Left lung (tissue), 10 donors: ENCODE data around the gene SLC5A5. TPM values are rescaled to one million over a fixed set of nuclear protein-coding genes. Genes with fewer than 3 reads are reported as not detected.
A peak's percentile ranks its signal among the peaks of the same experiment; 100 is the strongest.

Experiments used
- ATAC-seq: fragments of 200-7000 bp; cut with Tn5 transposase; one replicate; pipeline ENCODE4 v1.9.1; 2020; ENCODE audit warnings: moderate library complexity
- DNase-seq, 4 donors: peaks; one replicate each; pipeline ENCODE4 v3.0.0-alpha.2; 2013 to 2020
- H3K27ac ChIP-seq, 2 donors: fragments of 200-600 bp; sonication (generic) in 1 of 2; one replicate each; pipeline versions ENCODE4 v1.5.0 to v1.8.0; 2020 to 2021
- H3K27me3 ChIP-seq, 2 donors: fragments of 200-600 bp; sonication (generic) in 1 of 2; one replicate each; pipeline versions ENCODE4 v1.5.0 to v1.8.0; 2020 to 2021
- H3K36me3 ChIP-seq, 2 donors: fragments of 200-600 bp; sonication (generic) in 1 of 2; one replicate each; pipeline versions ENCODE4 v1.5.0 to v1.8.0; 2020 to 2021
- H3K4me1 ChIP-seq, 2 donors: fragments of 200-600 bp; one replicate each; pipeline ENCODE4 v1.8.0; 2021
- H3K4me3 ChIP-seq, 2 donors: fragments of 200-600 bp; sonication (generic) in 1 of 2; one replicate each; pipeline versions ENCODE4 v1.5.0 to v1.8.0; 2020 to 2021; ENCODE audit warnings: mild to moderate bottlenecking in 1 of 2
- H3K9me3 ChIP-seq, 2 donors: fragments of 200-600 bp; sonication (generic) in 1 of 2; one replicate each; pipeline versions ENCODE4 v1.5.0 to v1.8.0; 2020 to 2021
- intact Hi-C, 2 donors: fragments of 100-400 bp; cut with DNase I; formaldehyde crosslinking; loops; one replicate each; pipeline versions ENCODE4 v1.11.2 to v1.14.2; 2022
- polyA plus RNA-seq, 6 donors: library from polyadenylated mRNA; unstranded; fragments of 120-200 nt; gene quantifications; one replicate each; pipeline ENCODE4 v1.2.1, GENCODE V29; 2013; ENCODE audit not compliant: insufficient read length in 6 of 6
- total RNA-seq, 2 donors: library from RNA; stranded (reverse); fragmentation: NEBNext Ultra II Directional; extraction: Animal tissue kit (Norgen Biotek cat#: 25700); gene quantifications; one replicate each; pipeline ENCODE4 v1.2.1, GENCODE V29; 2021
- TF ChIP-seq, protein P1 (sequence below), 2 donors: fragments of 200-600 bp; sonication (generic) in 1 of 2; IDR thresholded peaks; one replicate each; pipeline versions ENCODE4 v1.5.0 to v1.8.0; 2021; ENCODE audit warnings: antibody characterized with exemption in 2 of 2
- donor health status: DM: no; HTN: yes; CAD: no.
- donor health status: DM: no; HTN: no; CAD: no.

The SLC5A5 gene
- total and polyA plus RNA-seq, 8 donors = 0.06 to 0.55 (median 0.09) TPM; not detected in 1

DNA sequence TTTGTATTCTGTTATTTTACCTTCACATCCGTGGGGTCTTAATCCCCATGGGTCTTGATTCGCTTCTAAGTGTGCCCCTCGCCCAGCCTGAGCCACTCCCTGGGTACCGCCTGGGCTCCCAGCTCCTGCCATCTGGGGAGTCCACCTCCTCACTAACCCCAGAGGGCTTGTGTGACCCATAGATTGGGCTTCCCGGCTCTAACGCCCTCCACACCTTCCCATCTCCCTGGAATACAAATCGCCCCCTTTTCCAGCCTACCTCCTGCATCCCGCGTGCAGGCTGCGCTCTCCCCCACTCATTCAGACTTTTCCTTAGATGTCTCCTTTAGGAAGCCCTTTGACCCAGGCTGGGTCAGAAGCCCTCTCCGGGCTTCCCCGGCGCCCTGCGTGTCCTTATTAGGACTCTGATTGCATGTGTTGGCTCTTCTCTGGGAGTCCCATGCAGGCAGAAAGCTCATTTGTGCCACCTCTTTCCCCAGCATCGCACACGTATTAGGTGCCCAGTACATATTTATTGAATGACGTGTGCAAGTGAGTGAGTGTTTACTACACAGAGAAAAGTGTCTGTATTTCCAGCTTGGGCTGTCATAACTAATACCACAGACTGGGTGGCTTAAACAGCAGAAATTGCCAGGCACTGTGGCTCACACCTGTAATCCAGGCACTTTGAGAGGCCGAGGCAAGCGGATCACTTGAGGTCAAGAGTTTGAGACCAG, 61.8 kb downstream of the SLC5A5 start:
- H3K36me3 ChIP-seq = peaks cover 0 to 23% of the 10 kb centered on the region in 2 donors
- intact Hi-C loops = no loop called here

GRCh38 chr19:17936379-17936778, 64.6 kb downstream of the SLC5A5 start:
- Histone ChIP-seq H3K4me3 (no peak overlapping the region), H3K9me3 (no peaks in the 10 kb centered on the region), H3K36me3 (peaks cover 0 to 50% of the 10 kb centered on the region in 2 donors), H3K27ac (no peak overlapping the region), H3K27me3 (no peaks in the 10 kb centered on the region), H3K4me1 (peaks cover 12 to 24% of the 10 kb centered on the region in 2 donors)
- DNase-seq (no peak), ATAC-seq (no peak)
- TF ChIP-seq, protein P1, sequence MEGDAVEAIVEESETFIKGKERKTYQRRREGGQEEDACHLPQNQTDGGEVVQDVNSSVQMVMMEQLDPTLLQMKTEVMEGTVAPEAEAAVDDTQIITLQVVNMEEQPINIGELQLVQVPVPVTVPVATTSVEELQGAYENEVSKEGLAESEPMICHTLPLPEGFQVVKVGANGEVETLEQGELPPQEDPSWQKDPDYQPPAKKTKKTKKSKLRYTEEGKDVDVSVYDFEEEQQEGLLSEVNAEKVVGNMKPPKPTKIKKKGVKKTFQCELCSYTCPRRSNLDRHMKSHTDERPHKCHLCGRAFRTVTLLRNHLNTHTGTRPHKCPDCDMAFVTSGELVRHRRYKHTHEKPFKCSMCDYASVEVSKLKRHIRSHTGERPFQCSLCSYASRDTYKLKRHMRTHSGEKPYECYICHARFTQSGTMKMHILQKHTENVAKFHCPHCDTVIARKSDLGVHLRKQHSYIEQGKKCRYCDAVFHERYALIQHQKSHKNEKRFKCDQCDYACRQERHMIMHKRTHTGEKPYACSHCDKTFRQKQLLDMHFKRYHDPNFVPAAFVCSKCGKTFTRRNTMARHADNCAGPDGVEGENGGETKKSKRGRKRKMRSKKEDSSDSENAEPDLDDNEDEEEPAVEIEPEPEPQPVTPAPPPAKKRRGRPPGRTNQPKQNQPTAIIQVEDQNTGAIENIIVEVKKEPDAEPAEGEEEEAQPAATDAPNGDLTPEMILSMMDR (IDR thresholded peaks at IDR 0.05) = no peak
- intact Hi-C loops = no loop called here

More for the DNA sequence above, 61.8 kb downstream of the SLC5A5 start:
- Histone ChIP-seq H3K27me3 (no peaks in the 10 kb centered on the region), H3K4me1 (peaks cover 12 to 24% of the 10 kb centered on the region in 2 donors), H3K27ac (peak overlapping the region; percentile 37 to 89), H3K9me3 (no peaks in the 10 kb centered on the region), H3K4me3 (peak overlapping the region; percentile 68 to 87)
- TF ChIP-seq, protein P1 (IDR thresholded peaks at IDR 0.05) = no peak
- ATAC-seq (peak; percentile 13), DNase-seq (no peak)

GRCh38 chr19:17937371-17937900, 65.7 kb downstream of the SLC5A5 start:
- Histone ChIP-seq H3K27me3 (no peaks in the 10 kb centered on the region), H3K4me3 (no peak overlapping the region), H3K9me3 (no peaks in the 10 kb centered on the region), H3K27ac (no peak overlapping the region), H3K4me1 (peaks cover 8 to 16% of the 10 kb centered on the region in 2 donors), H3K36me3 (peaks cover 0 to 61% of the 10 kb centered on the region in 2 donors)
- ATAC-seq (no peak), DNase-seq (no peak)
- intact Hi-C loops = no loop called here
- TF ChIP-seq, protein P1 (IDR thresholded peaks at IDR 0.05) = no peak

DNA sequence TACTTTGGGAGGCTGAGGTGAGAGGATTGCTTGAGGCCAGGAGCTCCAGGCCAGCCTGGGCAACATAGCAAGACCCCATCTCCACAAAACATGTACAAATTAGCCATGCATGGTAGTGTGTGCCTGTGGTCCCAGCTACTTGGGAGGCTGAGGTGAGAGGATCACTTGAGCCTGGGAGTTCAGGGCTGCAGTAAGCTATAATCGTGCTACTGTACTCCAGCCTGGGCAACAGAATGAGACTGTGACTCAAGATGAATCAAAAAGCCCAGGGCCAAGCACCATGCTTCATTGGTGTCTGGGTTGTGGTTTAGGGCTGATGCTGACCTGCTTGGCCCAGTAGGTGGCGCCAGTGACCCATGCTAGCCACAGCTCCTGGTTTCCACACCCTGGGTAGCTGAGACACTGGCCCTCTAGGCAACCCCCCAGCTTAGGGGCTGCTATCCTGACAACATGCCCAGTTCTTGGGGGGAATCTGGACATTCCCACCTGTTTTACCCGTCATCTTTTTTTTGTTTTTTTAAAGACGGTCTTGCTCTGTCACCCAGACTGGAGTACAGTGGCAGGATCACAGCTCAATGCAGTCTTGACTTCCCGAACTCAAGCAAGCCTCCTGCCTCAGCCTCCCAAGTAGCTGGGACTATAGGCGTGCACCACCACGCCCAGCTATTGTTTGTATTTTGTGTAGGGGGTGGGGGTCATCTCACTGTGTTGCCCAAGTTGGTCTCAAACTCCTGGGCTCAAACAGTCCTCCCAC, 66.5 kb downstream of the SLC5A5 start:
- intact Hi-C loops = loop anchor here in 1 of 2 donors (2.0 kb wide), 1 partner anchor 57 kb away; no protein-coding TSS in a partner anchor
- TF ChIP-seq, protein P1 (IDR thresholded peaks at IDR 0.05) = peak; percentile 92 to 94
- DNase-seq = peak in 3 of 4 donors; percentile 76 to 93 (median 76)
- peak; percentile 91 for ATAC-seq
- no peaks in the 10 kb centered on the region for H3K9me3 ChIP-seq
- no peak overlapping the region for H3K4me3 ChIP-seq
- no peaks in the 10 kb centered on the region for H3K27me3 ChIP-seq
- H3K27ac ChIP-seq = no peak overlapping the region
- H3K36me3 ChIP-seq = peaks cover 0 to 69% of the 10 kb centered on the region in 2 donors
- peaks cover 8 to 13% of the 10 kb centered on the region in 2 donors for H3K4me1 ChIP-seq

GRCh38 chr19:17942181-17942580, 70.4 kb downstream of the SLC5A5 start:
- DNase-seq (no peak), ATAC-seq (no peak)
- intact Hi-C loops = loop anchor here in 1 of 2 donors (10.0 kb wide), 1 partner anchor 113 kb away; no protein-coding TSS in a partner anchor
- Histone ChIP-seq H3K4me3 (no peak overlapping the region), H3K27me3 (no peaks in the 10 kb centered on the region), H3K27ac (no peak overlapping the region), H3K9me3 (no peaks in the 10 kb centered on the region), H3K36me3 (peaks cover 0 to 70% of the 10 kb centered on the region in 2 donors), H3K4me1 (peaks cover 0 to 9% of the 10 kb centered on the region in 2 donors)
- TF ChIP-seq, protein P1 (IDR thresholded peaks at IDR 0.05) = no peak
